Vagina (tissue), 2 donors: ENCODE results near the gene ZSWIM6. TPM values are rescaled to one million over a fixed set of nuclear protein-coding genes. Genes with fewer than 3 reads are reported as not detected.

Experiments
- DNase-seq, 2 donors: peaks; one replicate each; pipeline ENCODE4 v3.0.0-alpha.2; 2017; ENCODE audit errors: extremely low spot score in 2 of 2
- H3K27ac ChIP-seq: fragments of 200-600 bp; sonication (generic); one replicate; pipeline ENCODE4 v1.5.1; 2019
- H3K27me3 ChIP-seq: fragments of 200-600 bp; sonication (generic); one replicate; pipeline ENCODE4 v1.5.1; 2019
- H3K36me3 ChIP-seq, 2 donors: fragments of 200-600 bp; sonication (generic); one replicate each; pipeline ENCODE4 v1.5.1; 2017 to 2019
- H3K4me1 ChIP-seq: fragments of 200-600 bp; sonication (generic); one replicate; pipeline ENCODE4 v1.5.1; 2019
- H3K4me3 ChIP-seq, 2 donors: fragments of 200-600 bp; sonication (generic); 1 replicate in 1 of 2; 2 replicates in 1 of 2; pipeline ENCODE4 v1.5.1; 2016 to 2019
- H3K9me3 ChIP-seq: fragments of 200-600 bp; sonication (generic); one replicate; pipeline ENCODE4 v1.5.1; 2019
- POLR2A ChIP-seq, 2 donors: fragments of 450-650 bp; IDR thresholded peaks; one replicate each; pipeline ENCODE4 v1.6.1; 2017; ENCODE audit warnings: antibody characterized with exemption in 2 of 2, mild to moderate bottlenecking in 2 of 2, moderate library complexity in 2 of 2
- POLR2AphosphoS5 ChIP-seq, 2 donors: sonication (generic); formaldehyde crosslinking; IDR thresholded peaks; one replicate each; pipeline ENCODE4 v1.9.0; 2017; ENCODE audit warnings: antibody characterized with exemption in 2 of 2, mild to moderate bottlenecking in 2 of 2, low read depth in 1 of 2; ENCODE audit not compliant: insufficient read depth in 1 of 2
- intact Hi-C: fragments of 100-400 bp; cut with DNase I; formaldehyde crosslinking; loops from one replicate; pipeline ENCODE4 v1.15.1; 2023
- total RNA-seq: library from RNA; depleted of rRNA; stranded (reverse); fragments of >200 nt; gene quantifications from one replicate; pipeline ENCODE4 v1.2.3, GENCODE V29; 2016
- TF ChIP-seq, protein P1 (sequence below), 3 experiments: fragments of 450-650 bp in 2 of 3; fragments of 200-600 bp in 1 of 3; sonication (generic) in 1 of 3; IDR thresholded peaks; one replicate each; pipeline ENCODE4 v1.5.1; 2017 to 2019; ENCODE audit warnings: antibody characterized with exemption in 3 of 3, mild to moderate bottlenecking in 2 of 3, moderate library complexity in 2 of 3

The ZSWIM6 gene
- total RNA-seq, 1 donor from 2014 or later, result 16.7 TPM

GRCh38 chr5:61366497-61367240 is 34.6 kb downstream of the ZSWIM6 start:
- Histone ChIP-seq H3K4me3 (no peak overlapping the region), H3K27ac (no peak overlapping the region), H3K36me3 (no peaks in the 10 kb centered on the region), H3K9me3 (no peaks in the 10 kb centered on the region), H3K4me1 (peaks cover 3% of the 10 kb centered on the region), H3K27me3 (no peaks in the 10 kb centered on the region)
- DNase-seq, result no peak
- intact Hi-C loops, result no loop called here
- TF ChIP-seq POLR2A (IDR thresholded peaks at IDR 0.05) (no peak), POLR2AphosphoS5 (IDR thresholded peaks at IDR 0.05; ENCODE audit: insufficient read depth in 1 of 2, low read depth in 1 of 2) (no peak)
- TF ChIP-seq, protein P1, sequence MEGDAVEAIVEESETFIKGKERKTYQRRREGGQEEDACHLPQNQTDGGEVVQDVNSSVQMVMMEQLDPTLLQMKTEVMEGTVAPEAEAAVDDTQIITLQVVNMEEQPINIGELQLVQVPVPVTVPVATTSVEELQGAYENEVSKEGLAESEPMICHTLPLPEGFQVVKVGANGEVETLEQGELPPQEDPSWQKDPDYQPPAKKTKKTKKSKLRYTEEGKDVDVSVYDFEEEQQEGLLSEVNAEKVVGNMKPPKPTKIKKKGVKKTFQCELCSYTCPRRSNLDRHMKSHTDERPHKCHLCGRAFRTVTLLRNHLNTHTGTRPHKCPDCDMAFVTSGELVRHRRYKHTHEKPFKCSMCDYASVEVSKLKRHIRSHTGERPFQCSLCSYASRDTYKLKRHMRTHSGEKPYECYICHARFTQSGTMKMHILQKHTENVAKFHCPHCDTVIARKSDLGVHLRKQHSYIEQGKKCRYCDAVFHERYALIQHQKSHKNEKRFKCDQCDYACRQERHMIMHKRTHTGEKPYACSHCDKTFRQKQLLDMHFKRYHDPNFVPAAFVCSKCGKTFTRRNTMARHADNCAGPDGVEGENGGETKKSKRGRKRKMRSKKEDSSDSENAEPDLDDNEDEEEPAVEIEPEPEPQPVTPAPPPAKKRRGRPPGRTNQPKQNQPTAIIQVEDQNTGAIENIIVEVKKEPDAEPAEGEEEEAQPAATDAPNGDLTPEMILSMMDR (IDR thresholded peaks at IDR 0.05), result no peak

- no peak for DNase-seq
Measured at GRCh38 chr5:61370506-61370905, 38.4 kb downstream of the ZSWIM6 start.

GRCh38 chr5:61371474-61371873 is 39.4 kb downstream of the ZSWIM6 start:
- Histone ChIP-seq H3K4me3 (no peak overlapping the region), H3K9me3 (no peaks in the 10 kb centered on the region), H3K27ac (no peak overlapping the region), H3K4me1 (no peaks in the 10 kb centered on the region), H3K36me3 (no peaks in the 10 kb centered on the region), H3K27me3 (no peaks in the 10 kb centered on the region)
- TF ChIP-seq POLR2A (IDR thresholded peaks at IDR 0.05), result no peak
- no peak for TF ChIP-seq POLR2AphosphoS5 (IDR thresholded peaks at IDR 0.05; ENCODE audit: insufficient read depth in 1 of 2, low read depth in 1 of 2)
- TF ChIP-seq, protein P1 (IDR thresholded peaks at IDR 0.05), result no peak
- intact Hi-C loops, result no loop called here
- DNase-seq, result no peak

More at GRCh38 chr5:61370506-61370905, 38.4 kb downstream of the ZSWIM6 start:
- Histone ChIP-seq H3K9me3 (no peaks in the 10 kb centered on the region), H3K4me1 (peaks cover 3% of the 10 kb centered on the region), H3K27ac (no peak overlapping the region), H3K4me3 (no peak overlapping the region), H3K27me3 (no peaks in the 10 kb centered on the region), H3K36me3 (no peaks in the 10 kb centered on the region)
- TF ChIP-seq POLR2AphosphoS5 (IDR thresholded peaks at IDR 0.05; ENCODE audit: insufficient read depth in 1 of 2, low read depth in 1 of 2), result no peak
- TF ChIP-seq POLR2A (IDR thresholded peaks at IDR 0.05), result no peak
- TF ChIP-seq, protein P1 (IDR thresholded peaks at IDR 0.05), result no peak
- intact Hi-C loops, result no loop called here

- DNase-seq, result no peak
- Histone ChIP-seq H3K27ac (no peak overlapping the region), H3K4me3 (no peak overlapping the region), H3K36me3 (no peaks in the 10 kb centered on the region), H3K27me3 (no peaks in the 10 kb centered on the region), H3K9me3 (no peaks in the 10 kb centered on the region), H3K4me1 (peaks cover 6% of the 10 kb centered on the region)
- intact Hi-C loops, result no loop called here
- TF ChIP-seq POLR2AphosphoS5 (IDR thresholded peaks at IDR 0.05; ENCODE audit: insufficient read depth in 1 of 2, low read depth in 1 of 2) (no peak), POLR2A (IDR thresholded peaks at IDR 0.05) (no peak)
- TF ChIP-seq, protein P1 (IDR thresholded peaks at IDR 0.05), result no peak
Measured at GRCh38 chr5:61379677-61380076, 47.6 kb downstream of the ZSWIM6 start.

DNA sequence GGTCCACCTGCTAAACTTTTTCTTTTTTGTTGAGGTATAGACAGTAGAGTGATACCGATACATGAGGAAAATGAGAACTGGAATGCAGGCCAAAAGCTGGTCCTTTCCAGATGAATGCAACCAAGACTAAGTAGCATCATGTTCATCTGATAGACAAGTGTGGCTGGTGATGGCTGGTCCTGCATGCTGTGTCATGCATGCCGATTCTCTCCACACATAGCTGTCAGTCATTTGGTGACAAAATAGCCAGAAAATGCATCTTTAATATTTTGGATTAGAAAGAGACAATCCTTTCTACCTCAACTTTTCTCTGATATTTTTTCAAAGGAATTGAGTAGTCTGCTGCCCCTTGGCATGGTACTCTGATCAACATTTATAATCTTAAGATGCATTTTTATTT is 49.9 kb downstream of the ZSWIM6 start:
- Histone ChIP-seq H3K36me3 (no peaks in the 10 kb centered on the region), H3K4me3 (no peak overlapping the region), H3K4me1 (peaks cover 24% of the 10 kb centered on the region), H3K9me3 (no peaks in the 10 kb centered on the region), H3K27ac (no peak overlapping the region), H3K27me3 (no peaks in the 10 kb centered on the region)
- intact Hi-C loops, result no loop called here
- no peak for TF ChIP-seq POLR2A (IDR thresholded peaks at IDR 0.05)
- TF ChIP-seq POLR2AphosphoS5 (IDR thresholded peaks at IDR 0.05; ENCODE audit: insufficient read depth in 1 of 2, low read depth in 1 of 2), result no peak
- TF ChIP-seq, protein P1 (IDR thresholded peaks at IDR 0.05), result no peak
- DNase-seq, result no peak
